ENCODE results near the gene RPL7L1. TPM values are rescaled to one million over a fixed set of nuclear protein-coding genes. Genes with fewer than 3 reads are reported as not detected.

The RPL7L1 gene
- total RNA-seq, 4 donors from 2014 or later, result 27.3 to 57.1 (median 43.4) TPM

GRCh38 chr6:42904467-42904866 lies 25.1 kb downstream of the RPL7L1 start:
- 93 to 95% methylated on average over 10 of the region's 10 CpGs for WGBS, 2 donors (ENCODE audit: low coverage in 1 of 2)
- in situ Hi-C loops (cut with MboI; ENCODE audit: low pct_ligation_motif_present in 1 of 4, low pct_unique_long_range_greater_than_20kb in 1 of 4, low sequenced_read_pairs in 3 of 4), result loop anchor here in 3 of 4 donors (10.0 kb wide), 1 partner anchor 240 kb away; no protein-coding TSS in a partner anchor

GRCh38 chr6:42907336-42907735 lies 27.9 kb downstream of the RPL7L1 start:
- 58 to 71% methylated on average over 4 to 5 of the region's 5 CpGs for WGBS, 2 donors (ENCODE audit: low coverage in 1 of 2)
- intact Hi-C loops (cut with DNase I; ENCODE audit: low total_unique reads), result no loop called here

More at GRCh38 chr6:42904467-42904866, 25.1 kb downstream of the RPL7L1 start:
- no peak overlapping the region for H3K4me3 ChIP-seq
- H3K9me3 ChIP-seq, result no peaks in the 10 kb centered on the region
- no peak overlapping the region for H3K27ac ChIP-seq
- no peak for DNase-seq
- TF ChIP-seq POLR2AphosphoS5 (IDR thresholded peaks at IDR 0.05) (no peak), EP300 (IDR thresholded peaks at IDR 0.05; ENCODE audit: low read depth) (no peak), CTCF (IDR thresholded peaks at IDR 0.05) (no peak), POLR2A (IDR thresholded peaks at IDR 0.05) (no peak)
- no peaks in the 10 kb centered on the region for H3K36me3 ChIP-seq
- peaks cover 0 to 6% (median 4%) of the 10 kb centered on the region in 4 donors for H3K4me1 ChIP-seq
- intact Hi-C loops (cut with DNase I; ENCODE audit: low total_unique reads), result loop anchor here (5.0 kb wide), 1 partner anchor 238 kb away; no protein-coding TSS in a partner anchor
- H3K27me3 ChIP-seq, result no peaks in the 10 kb centered on the region

GRCh38 chr6:42909835-42910234 lies 30.4 kb downstream of the RPL7L1 start:
- no peak overlapping the region for H3K4me3 ChIP-seq
- H3K27me3 ChIP-seq, result peaks cover 19% of the 10 kb centered on the region
- DNase-seq, result no peak
- H3K4me1 ChIP-seq, result peaks cover 0 to 8% (median 4%) of the 10 kb centered on the region in 4 donors
- in situ Hi-C loops (cut with MboI; ENCODE audit: low pct_ligation_motif_present in 1 of 4, low pct_unique_long_range_greater_than_20kb in 1 of 4, low sequenced_read_pairs in 3 of 4) (loop anchor here (5.0 to 10.0 kb wide), 2 partner anchors 232 to 235 kb away; no protein-coding TSS in a partner anchor), intact Hi-C loops (cut with DNase I; ENCODE audit: low total_unique reads) (no loop called here)
- 89 to 92% methylated on average over 5 to 10 of the region's 10 CpGs for WGBS, 2 donors (ENCODE audit: low coverage in 1 of 2)
- TF ChIP-seq POLR2A (IDR thresholded peaks at IDR 0.05) (no peak), EP300 (IDR thresholded peaks at IDR 0.05; ENCODE audit: low read depth) (no peak), POLR2AphosphoS5 (IDR thresholded peaks at IDR 0.05) (no peak), CTCF (IDR thresholded peaks at IDR 0.05) (no peak)
- no peaks in the 10 kb centered on the region for H3K36me3 ChIP-seq
- H3K9me3 ChIP-seq, result no peaks in the 10 kb centered on the region
- no peak overlapping the region for H3K27ac ChIP-seq

More at GRCh38 chr6:42907336-42907735, 27.9 kb downstream of the RPL7L1 start:
- peaks cover 12% of the 10 kb centered on the region for H3K27me3 ChIP-seq
- H3K9me3 ChIP-seq, result no peaks in the 10 kb centered on the region
- in situ Hi-C loops (cut with MboI; ENCODE audit: low pct_ligation_motif_present in 1 of 4, low pct_unique_long_range_greater_than_20kb in 1 of 4, low sequenced_read_pairs in 3 of 4), result loop anchor here (5.0 to 10.0 kb wide), 2 partner anchors 235 to 237 kb away; no protein-coding TSS in a partner anchor
- peaks cover 0 to 8% (median 4%) of the 10 kb centered on the region in 4 donors for H3K4me1 ChIP-seq
- TF ChIP-seq EP300 (IDR thresholded peaks at IDR 0.05; ENCODE audit: low read depth) (no peak), POLR2A (IDR thresholded peaks at IDR 0.05) (no peak), CTCF (IDR thresholded peaks at IDR 0.05) (no peak), POLR2AphosphoS5 (IDR thresholded peaks at IDR 0.05) (no peak)
- no peak overlapping the region for H3K27ac ChIP-seq
- no peak overlapping the region for H3K4me3 ChIP-seq
- DNase-seq, result no peak
- H3K36me3 ChIP-seq, result no peaks in the 10 kb centered on the region

- Histone ChIP-seq H3K27me3 (peaks cover 19% of the 10 kb centered on the region), H3K9me3 (no peaks in the 10 kb centered on the region), H3K4me3 (peak overlapping the region in 2 of 4 donors; percentile 14 to 39), H3K27ac (no peak overlapping the region), H3K4me1 (peaks cover 0 to 8% (median 4%) of the 10 kb centered on the region in 4 donors), H3K36me3 (no peaks in the 10 kb centered on the region)
- no peak for DNase-seq
- WGBS, 2 donors (ENCODE audit: low coverage in 1 of 2), result 29% methylated on average over 44 of the region's 49 CpGs; no CpG with 5 or more reads in 1 of the 2 donors
- in situ Hi-C loops (cut with MboI; ENCODE audit: low pct_ligation_motif_present in 1 of 4, low pct_unique_long_range_greater_than_20kb in 1 of 4, low sequenced_read_pairs in 3 of 4), result no loop called here
- no peak for TF ChIP-seq EP300 (IDR thresholded peaks at IDR 0.05; ENCODE audit: low read depth)
- TF ChIP-seq POLR2A (IDR thresholded peaks at IDR 0.05), result no peak
- no peak for TF ChIP-seq CTCF (IDR thresholded peaks at IDR 0.05)
- TF ChIP-seq POLR2AphosphoS5 (IDR thresholded peaks at IDR 0.05), result no peak
- intact Hi-C loops (cut with DNase I; ENCODE audit: low total_unique reads), result no loop called here
Measured at GRCh38 chr6:42911171-42912021, 32.0 kb downstream of the RPL7L1 start.

All from transverse colon (tissue), 4 donors.